ENCODE measurements around the gene SHMT2.

GRCh38 chr12:57219205-57219992 lies 10.1 kb upstream of the SHMT2 start:
- no peak for TF ChIP-seq CTCF (IDR thresholded peaks at IDR 0.05)
- TF ChIP-seq POLR2A (IDR thresholded peaks at IDR 0.05), result no peak

Data from prostate gland (tissue), 2 donors.